Fibroblast of mammary gland (primary cell): ENCODE data around the gene PRRG1.

Experiments
- DNase-seq: peaks from one replicate; pipeline ENCODE4 v3.0.0-alpha.2; 2010; ENCODE audit warnings: low read depth
- H3K4me3 ChIP-seq: 2 replicates; pipeline ENCODE4 v1.5.1; 2011; ENCODE audit warnings: low read depth, mild to moderate bottlenecking, low read length, moderate library complexity; ENCODE audit not compliant: control insufficient read depth
- CTCF ChIP-seq: conservative IDR thresholded peaks from 2 replicates; pipeline ENCODE4 v1.5.1; 2011; ENCODE audit warnings: low read depth, low read length, inconsistent platforms; ENCODE audit not compliant: control insufficient read depth, insufficient read depth

The PRRG1 gene

DNA sequence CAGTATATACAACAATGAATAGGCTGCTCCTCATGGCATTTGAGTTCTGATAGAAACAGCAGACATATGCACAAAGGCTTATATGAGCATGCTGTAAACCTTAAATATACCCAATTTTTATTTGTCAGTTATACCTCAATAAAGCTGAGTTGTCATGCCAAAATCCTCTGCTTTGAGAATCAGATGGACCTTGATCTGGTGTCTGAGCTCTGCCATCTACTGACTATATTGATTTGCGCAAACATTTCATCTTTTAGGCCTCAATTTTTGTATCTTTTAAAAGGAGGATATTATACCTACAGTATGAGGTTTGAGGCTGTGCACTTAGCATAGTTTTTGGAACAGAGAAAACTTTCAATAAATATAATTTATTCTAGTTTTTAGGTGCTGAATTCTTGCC lies 85.2 kb downstream of the PRRG1 start:
- no peak overlapping the region for H3K4me3 ChIP-seq
- no peak for DNase-seq
- no peak for TF ChIP-seq CTCF

GRCh38 chrX:37437160-37437559 lies 88.0 kb downstream of the PRRG1 start:
- no peak for DNase-seq
- no peak overlapping the region for H3K4me3 ChIP-seq
- no peak for TF ChIP-seq CTCF

GRCh38 chrX:37441377-37441776 lies 92.2 kb downstream of the PRRG1 start:
- no peak overlapping the region for H3K4me3 ChIP-seq
- no peak for TF ChIP-seq CTCF

GRCh38 chrX:37445182-37445581 lies 96.0 kb downstream of the PRRG1 start:
- no peak for DNase-seq
- H3K4me3 ChIP-seq = no peak overlapping the region
- TF ChIP-seq CTCF = no peak

More at GRCh38 chrX:37441377-37441776, 92.2 kb downstream of the PRRG1 start:
- no peak for DNase-seq

DNA sequence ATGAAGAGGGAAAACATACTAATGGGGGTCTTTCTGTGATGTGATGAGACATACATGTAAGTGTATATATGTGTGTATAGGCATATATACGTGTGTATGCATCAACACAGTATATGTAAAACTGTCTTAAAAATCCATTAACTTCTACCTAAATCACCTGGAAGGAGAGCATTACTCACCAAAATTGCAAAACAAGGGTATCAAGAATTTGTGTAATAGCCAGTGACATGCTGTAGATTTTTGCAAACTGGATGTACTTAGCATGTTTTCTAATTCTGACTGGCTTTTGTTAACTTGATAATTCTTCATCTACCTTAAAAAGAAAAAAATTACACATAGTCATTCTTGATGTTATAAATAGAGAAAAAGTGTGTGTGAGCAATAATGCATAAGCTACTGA lies 104.7 kb downstream of the PRRG1 start:
- DNase-seq = no peak
- no peak overlapping the region for H3K4me3 ChIP-seq
- TF ChIP-seq CTCF = no peak

DNA sequence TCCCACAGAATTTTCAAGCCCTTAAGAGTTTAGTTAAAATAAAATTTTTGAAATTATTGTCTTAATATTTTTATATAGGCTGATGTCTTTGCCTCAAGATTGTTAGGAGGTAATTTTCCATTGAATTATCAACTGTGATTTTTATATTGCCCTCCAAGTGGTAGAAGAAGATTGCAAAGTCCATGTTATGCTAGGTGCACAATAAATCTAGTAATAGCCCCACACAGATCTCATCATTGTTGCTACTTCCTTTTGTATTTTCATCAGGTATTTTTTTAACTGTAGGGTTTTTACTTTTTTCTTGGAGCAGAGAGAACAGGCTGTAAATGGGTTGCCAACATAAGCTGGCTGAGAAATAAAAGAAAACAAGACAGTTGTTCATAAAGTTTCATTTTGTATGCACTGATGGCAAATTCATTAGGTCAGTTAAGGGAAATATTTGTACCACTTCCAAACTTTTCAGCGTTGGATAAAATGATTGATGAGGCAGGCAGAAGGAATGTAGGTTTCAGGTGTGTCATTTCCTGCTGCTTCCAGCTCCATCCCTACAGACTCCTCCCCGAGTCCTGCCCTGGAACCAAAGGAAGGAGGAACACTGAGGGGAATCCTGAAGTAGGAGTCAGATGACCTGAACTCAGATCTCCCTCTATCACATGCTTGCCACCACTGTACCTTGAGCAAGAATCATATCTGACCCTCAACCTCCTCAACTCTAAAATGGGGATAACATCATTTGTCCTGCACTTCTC lies 105.5 kb downstream of the PRRG1 start:
- H3K4me3 ChIP-seq = no peak overlapping the region
- no peak for TF ChIP-seq CTCF
- DNase-seq = peak; percentile 9
